HG03066 (cell line): ENCODE measurements around the gene ITPA.

ENCODE experiments used
- ATAC-seq: cut with Tn5 transposase; IDR thresholded peaks from one replicate; pipeline ENCODE4 v1.9.1; 2021; ENCODE audit warnings: low read depth; ENCODE audit not compliant: unreplicated experiment

Gene ITPA

GRCh38 chr20:3240776-3241363, 31.6 kb downstream of the ITPA start:
- ATAC-seq, result no peak

DNA sequence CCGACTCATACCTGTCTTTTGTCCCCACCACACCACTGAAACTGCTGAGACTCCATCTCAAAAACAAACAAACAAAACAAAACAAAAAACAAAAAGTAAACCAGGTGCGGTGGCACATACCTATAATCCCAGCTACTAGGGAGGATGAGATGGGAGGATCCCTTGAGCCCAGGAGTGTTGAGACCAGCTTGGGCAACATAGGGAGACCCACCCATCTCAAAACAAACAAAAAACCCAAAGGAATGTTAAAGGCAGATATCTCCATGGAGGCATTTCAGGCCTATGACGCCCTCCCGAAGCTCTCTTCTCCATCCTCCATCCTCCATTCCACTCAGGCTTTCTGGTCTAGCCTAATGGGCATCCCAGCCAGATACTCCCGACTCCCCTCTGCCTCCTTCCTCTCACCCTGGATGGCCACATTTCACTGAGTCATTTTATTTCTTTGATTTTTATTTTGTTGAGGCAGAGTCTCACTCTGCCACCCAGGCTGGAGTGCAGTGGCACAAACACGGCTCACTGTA, 32.9 kb downstream of the ITPA start:
- ATAC-seq, result no peak

DNA sequence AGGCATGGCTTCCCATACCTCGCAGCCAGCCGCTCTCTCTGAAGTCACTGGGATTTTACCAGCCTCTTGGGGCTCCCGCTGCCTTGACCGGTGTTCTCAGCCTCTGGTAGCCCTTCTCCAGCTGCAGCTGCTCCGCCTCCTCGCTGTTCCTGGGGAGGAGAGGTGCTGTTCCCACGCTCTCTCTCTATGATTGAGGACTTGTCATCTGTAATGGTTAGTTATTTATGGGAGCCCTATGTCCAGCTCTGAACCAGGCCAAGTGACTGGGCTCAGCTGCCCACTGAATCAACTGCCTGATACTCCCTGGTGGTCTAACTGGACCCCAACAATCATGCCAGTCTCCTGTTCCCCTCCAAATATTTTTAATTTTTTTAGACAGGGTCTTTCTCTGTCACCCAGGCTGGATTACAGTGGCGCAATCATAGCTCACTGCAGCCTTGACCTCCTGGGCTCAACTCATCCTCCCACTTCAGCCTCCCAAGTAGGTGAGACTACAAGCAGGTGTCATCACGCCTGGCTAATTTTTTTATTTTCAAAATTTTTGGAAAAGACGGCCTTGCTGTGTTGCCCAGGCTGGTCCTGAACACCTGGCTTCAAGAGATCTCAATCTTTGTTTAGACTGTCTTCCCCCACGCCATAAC, 34.5 kb downstream of the ITPA start:
- ATAC-seq, result no peak

DNA sequence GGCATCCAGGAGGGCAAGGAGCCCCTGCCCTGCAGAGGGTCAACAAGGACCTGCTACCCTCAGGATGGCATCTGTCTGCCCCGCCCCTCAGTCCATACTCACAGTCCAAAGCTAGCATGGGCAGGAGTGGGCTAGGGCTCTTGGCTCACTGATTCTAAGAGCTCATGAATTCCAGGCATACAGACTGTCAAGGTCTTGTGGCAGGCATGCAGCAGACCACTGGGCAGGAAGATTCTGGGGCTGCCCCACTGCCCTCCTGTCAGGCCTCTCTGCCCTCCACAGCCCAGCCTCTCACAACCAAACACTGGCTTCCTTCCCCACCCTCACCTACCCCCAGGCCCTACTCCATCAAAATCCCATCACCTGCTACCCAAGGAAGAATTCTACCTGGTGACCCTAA, 35.3 kb downstream of the ITPA start:
- ATAC-seq, result no peak

DNA sequence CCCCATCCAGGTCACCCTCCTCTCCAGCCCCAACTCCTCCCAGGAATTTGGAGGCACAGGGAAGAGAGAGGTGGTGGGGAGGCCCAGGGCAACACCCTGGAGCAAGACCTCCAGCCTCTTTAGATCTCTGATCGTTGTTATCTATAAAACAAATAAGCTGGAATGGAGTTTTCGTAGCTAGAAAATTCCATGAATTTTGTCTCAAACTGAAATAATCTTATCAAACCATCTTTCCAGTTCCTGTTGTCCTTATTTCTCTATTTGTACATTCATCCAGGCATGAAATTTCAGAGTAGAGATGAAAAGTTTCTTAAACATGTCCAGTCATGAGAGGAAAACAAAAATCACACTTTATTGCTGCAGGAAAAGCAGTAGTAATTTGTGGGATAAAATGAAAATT, 35.9 kb downstream of the ITPA start:
- no peak for ATAC-seq

DNA sequence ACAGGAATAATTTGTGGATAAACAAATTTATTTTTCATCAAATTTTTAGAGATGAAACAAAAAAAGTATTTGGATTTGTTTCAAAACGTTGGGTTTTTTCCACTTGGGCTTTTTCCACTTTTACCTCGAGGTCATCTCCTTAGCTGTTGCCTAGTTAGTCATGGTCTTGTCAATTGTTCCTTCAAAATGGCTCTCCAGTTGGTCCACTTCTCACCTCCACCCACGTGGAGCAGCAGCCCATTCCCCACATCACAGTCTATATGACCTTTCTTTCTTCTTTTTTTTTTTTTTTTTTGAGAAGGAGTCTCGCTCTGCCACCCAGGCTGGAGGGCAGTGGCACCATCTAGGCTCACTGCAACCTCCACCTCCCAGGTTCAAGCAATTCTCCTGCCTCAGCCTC, 36.4 kb downstream of the ITPA start:
- ATAC-seq, result no peak

GRCh38 chr20:3246682-3247081, 37.4 kb downstream of the ITPA start:
- no peak for ATAC-seq

DNA sequence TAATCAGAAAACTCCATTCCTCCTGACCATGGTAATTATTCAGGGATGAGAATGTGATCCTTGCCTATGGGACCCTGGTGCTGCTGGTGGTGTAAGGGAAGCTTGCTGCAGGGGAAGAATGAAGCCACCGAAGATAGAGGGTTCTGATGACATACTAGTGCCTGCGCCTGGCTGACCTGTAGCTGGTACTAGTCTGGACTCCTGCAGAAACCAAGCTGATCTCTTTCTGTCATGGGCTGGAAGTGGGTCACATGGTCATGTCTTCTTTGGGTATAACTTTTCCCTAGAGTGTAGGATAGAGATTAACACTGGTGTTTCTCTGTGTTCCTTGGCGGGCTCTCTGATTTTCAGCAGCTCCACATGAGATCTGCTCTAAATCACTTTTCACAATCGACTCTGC, 38.3 kb downstream of the ITPA start:
- no peak for ATAC-seq

DNA sequence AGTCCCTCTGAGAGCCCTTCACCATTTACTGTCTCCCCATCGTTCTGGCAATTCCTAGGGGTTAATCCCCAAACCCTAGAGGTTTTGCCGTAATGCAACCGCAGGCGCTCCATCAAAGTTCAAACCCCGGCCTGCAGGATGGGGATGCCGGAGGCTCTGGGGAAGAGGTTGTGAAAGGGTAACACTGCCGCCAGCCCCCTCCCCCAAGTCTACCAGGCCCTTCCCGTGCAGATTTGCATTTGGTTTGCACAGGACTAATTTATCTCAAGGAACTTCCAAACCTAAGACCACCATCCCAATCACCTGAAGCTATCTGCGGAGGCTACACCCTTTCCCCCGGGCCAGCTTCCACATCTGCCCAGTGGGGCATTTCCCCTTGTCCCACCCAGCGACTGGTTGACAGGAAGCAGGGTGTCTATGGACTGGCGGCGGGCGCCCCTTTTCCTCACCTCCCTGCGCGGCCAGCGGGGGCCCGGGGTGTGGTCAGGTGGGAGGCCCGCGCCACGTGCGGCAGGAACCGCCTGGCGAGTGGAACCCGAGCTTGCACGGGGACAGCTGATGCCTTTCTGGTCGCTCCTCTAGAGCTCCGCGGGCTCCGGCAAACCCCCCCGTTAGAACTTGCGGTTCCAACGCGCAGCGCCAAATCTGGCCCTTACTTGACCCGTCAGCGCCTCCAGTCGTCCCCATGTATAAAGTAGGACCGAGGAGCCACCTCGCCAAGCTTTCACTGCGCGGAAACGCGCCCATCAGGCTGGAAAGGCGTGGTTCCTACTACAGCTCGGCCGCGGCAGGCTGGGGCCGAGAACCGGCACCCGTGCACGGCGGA, 39.1 kb downstream of the ITPA start:
- ATAC-seq, result no peak

GRCh38 chr20:3248993-3249347, 39.7 kb downstream of the ITPA start:
- ATAC-seq, result no peak

DNA sequence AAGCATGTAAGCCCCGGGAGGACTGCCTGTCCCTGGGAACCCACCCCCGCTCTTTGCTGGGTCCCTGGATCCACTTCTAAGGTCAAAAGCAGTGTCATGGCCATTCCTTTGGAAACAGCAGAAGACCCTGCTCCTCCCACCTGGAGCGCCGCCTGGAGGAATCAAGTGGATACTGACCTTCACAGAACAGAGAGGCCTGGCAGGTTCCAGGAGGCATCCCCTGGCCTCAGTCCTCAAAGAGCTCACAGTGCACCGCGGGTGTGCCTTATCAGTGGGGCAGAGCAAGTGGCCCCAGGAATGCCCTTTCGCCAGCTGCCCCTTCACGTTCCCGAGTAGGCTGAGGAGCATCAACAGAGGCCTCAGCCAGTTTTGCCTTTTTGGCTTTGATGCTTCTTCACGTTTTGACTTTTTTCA, 40.8 kb downstream of the ITPA start:
- ATAC-seq, result no peak

DNA sequence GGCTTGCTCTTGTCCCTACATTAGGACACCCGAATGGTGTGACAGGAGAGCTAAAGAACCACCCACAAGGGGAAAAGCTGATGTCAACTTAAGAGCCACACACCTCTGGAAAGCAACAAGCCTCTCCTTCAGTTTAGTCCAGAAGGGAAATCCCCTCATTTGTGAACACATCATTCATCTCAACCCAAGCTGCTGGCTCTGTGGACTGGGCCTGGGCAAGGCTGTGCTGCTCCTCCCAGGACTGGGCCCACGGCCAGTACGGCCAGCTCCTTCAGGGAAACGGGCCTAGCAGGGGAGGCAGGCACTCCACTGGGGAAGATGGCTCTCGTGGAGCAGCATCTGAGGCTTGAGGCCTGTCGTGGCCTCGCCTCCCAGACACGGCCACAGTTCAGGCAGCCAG, 42.5 kb downstream of the ITPA start:
- ATAC-seq, result no peak

DNA sequence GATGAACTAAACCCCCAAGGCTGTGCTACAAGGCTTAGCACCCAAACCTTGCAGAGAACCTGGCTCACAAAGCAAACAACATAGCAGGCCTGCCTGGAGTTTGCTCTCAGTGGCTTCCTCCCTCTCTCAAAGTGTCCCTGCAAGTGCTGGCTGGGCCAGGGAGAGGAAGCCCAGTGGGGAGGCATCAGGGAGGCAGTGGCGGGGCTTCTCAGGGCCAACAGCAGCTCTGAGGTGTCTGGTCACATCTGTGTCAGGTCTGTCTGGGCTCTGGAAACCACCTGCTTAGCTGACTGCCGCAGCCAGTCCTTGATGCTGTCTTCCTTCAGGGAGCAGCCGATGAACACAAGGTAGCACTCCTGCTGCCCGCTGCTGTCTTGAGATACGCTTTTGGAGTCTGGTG, 46.4 kb downstream of the ITPA start:
- ATAC-seq, result no peak

GRCh38 chr20:3258429-3258828, 49.1 kb downstream of the ITPA start:
- no peak for ATAC-seq

DNA sequence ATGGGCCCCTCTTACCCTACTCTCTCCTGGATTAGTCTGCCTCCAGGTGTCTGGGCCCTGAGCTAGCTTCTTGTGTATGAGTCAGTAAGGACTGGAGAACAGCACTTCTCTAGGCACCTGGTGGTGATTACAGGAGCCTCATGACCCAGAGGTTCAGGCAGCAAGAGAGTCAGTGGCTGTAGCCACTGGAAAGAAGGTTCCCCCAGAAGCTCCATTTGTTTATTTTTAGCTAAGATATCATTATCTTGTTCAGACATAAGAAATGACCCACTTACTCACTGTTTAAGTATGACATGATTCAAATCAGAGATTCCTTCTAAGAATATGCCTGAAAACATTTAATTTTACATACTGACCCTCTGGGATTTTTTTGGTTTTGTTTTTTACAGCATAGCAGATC, 53.3 kb downstream of the ITPA start:
- no peak for ATAC-seq

DNA sequence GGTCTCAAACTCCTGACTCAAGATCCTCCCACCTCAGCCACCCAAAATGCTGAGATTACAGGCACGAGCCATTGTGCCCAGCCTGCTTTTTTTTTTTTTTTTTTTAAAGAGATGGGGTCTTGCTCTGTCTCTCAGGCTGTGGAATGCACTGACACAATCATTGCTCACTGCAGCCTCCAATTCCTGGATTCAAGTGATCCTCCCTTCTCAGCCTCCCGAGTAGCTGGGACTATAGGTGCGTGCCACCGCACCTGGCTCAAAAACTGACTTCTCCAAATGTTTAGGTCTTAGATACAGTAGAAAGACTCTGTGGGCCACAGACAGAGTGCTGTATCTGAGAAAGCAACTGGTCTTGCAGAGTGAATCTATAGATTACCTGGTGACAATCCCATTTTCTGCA, 60.8 kb downstream of the ITPA start:
- no peak for ATAC-seq

- no peak for ATAC-seq
These were observed 64.1 kb downstream of the ITPA start for GRCh38 chr20:3273371-3273770.
